Measurements from ENCODE around the gene DPP6. TPM values are rescaled to one million over a fixed set of nuclear protein-coding genes. Genes with fewer than 3 reads are reported as not detected.
"Not testable (repeated sequence)": the region's sequence is repeated elsewhere in the genome, so short reads cannot be mapped to it uniquely, and the experiment has no call there.

Gene DPP6
- total RNA-seq, 4 donors from 2014 or later, result 0.94 to 1.9 TPM; not detected in 2

GRCh38 chr7:154117411-154118390 is 65.5 kb downstream of the DPP6 start:
- H3K9me3 ChIP-seq; intact Hi-C loops (cut with DNase I; ENCODE audit: low total_unique reads); in situ Hi-C loops (cut with MboI; ENCODE audit: low sequenced_read_pairs in 4 of 4): not testable (repeated sequence)

DNA sequence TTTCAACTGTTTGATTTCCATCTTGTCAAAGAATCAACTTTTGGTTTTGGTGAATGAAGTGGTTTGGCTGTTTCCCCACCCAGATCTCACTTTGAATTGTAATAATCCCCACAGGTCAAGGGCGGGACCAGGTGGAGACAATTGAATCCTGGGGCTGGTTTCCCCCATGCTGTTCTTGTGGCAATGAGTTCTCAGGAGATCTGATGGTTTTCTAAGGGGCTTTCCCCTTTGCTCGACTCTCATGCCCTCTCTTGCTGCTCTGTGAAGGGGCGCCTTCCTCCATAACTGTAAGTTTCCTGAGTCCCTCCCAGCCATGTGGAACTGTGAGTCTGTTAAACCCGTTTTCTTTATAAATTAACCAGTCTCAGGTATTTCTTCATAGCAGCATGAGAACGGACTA is 68.6 kb downstream of the DPP6 start:
- H3K27ac ChIP-seq; H3K4me1 ChIP-seq; ATAC-seq; intact Hi-C loops (cut with DNase I; ENCODE audit: low total_unique reads); H3K9me3 ChIP-seq; in situ Hi-C loops (cut with MboI; ENCODE audit: low sequenced_read_pairs in 4 of 4); H3K36me3 ChIP-seq; H3K4me3 ChIP-seq; DNase-seq; H3K27me3 ChIP-seq: not testable (repeated sequence)

More at GRCh38 chr7:154117411-154118390, 65.5 kb downstream of the DPP6 start:
- not testable (repeated sequence) for H3K4me3 ChIP-seq, H3K27me3 ChIP-seq, ATAC-seq, H3K27ac ChIP-seq, DNase-seq, H3K36me3 ChIP-seq, H3K4me1 ChIP-seq

- ATAC-seq; H3K4me1 ChIP-seq; H3K27me3 ChIP-seq; DNase-seq; H3K27ac ChIP-seq; in situ Hi-C loops (cut with MboI; ENCODE audit: low sequenced_read_pairs in 4 of 4); H3K4me3 ChIP-seq; intact Hi-C loops (cut with DNase I; ENCODE audit: low total_unique reads); H3K36me3 ChIP-seq; H3K9me3 ChIP-seq: not testable (repeated sequence)
Observed at GRCh38 chr7:154122720-154123119, 70.5 kb downstream of the DPP6 start.

DNA sequence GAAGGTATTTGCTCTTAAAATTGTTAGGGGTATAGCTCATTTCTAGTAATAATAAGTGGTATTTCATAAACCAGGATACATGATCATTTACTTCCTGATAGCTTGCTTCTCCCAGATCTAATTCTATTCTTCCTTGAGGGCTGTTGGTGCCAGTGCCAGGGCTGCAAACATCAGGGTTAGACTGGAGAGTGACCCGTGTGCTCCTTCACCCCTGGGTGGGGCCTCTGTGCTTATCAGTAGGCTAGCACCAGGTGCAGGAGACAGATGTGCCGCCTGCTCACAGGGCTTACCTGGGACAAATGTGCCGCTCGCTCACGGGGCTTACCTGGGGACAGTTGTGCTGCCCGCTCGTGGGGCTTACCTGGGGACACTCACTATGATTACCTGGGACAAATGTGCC is 71.2 kb downstream of the DPP6 start:
- H3K36me3 ChIP-seq; ATAC-seq; H3K4me1 ChIP-seq; H3K4me3 ChIP-seq; in situ Hi-C loops (cut with MboI; ENCODE audit: low sequenced_read_pairs in 4 of 4); H3K9me3 ChIP-seq; intact Hi-C loops (cut with DNase I; ENCODE audit: low total_unique reads); H3K27ac ChIP-seq; DNase-seq; H3K27me3 ChIP-seq: not testable (repeated sequence)

DNA sequence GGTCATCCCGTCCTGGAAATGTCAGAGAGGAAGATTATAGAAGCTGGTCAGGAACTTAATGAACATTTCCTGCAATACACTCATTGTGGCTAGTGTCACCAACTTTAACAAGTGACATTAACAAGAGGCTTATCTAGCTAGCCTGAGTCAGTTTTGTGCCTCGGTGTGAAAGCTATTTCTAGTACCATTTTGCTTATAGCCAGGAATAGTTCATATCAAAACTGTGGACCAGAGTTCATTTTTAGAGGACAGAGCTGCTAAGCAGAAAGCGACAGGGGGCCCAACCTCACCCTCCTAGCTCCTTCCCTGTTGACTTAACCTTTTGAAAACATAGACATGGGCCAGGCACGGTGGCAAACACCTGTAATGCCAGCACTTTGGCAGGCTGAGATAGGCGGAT is 76.9 kb downstream of the DPP6 start:
- H3K27me3 ChIP-seq; H3K36me3 ChIP-seq; H3K9me3 ChIP-seq; DNase-seq; intact Hi-C loops (cut with DNase I; ENCODE audit: low total_unique reads); H3K4me3 ChIP-seq; H3K4me1 ChIP-seq; in situ Hi-C loops (cut with MboI; ENCODE audit: low sequenced_read_pairs in 4 of 4); H3K27ac ChIP-seq; ATAC-seq: not testable (repeated sequence)

- DNase-seq; H3K4me3 ChIP-seq; in situ Hi-C loops (cut with MboI; ENCODE audit: low sequenced_read_pairs in 4 of 4); intact Hi-C loops (cut with DNase I; ENCODE audit: low total_unique reads); H3K27me3 ChIP-seq; H3K27ac ChIP-seq; ATAC-seq; H3K4me1 ChIP-seq; H3K36me3 ChIP-seq; H3K9me3 ChIP-seq: not testable (repeated sequence)
Observed at GRCh38 chr7:154132617-154133016, 80.4 kb downstream of the DPP6 start.

GRCh38 chr7:154133703-154134277 is 81.6 kb downstream of the DPP6 start:
- H3K27ac ChIP-seq; DNase-seq; H3K4me3 ChIP-seq; H3K9me3 ChIP-seq; H3K36me3 ChIP-seq; ATAC-seq; in situ Hi-C loops (cut with MboI; ENCODE audit: low sequenced_read_pairs in 4 of 4); H3K4me1 ChIP-seq; H3K27me3 ChIP-seq; intact Hi-C loops (cut with DNase I; ENCODE audit: low total_unique reads): not testable (repeated sequence)

- H3K4me3 ChIP-seq; H3K36me3 ChIP-seq; H3K27ac ChIP-seq; DNase-seq; H3K27me3 ChIP-seq; H3K9me3 ChIP-seq; intact Hi-C loops (cut with DNase I; ENCODE audit: low total_unique reads); H3K4me1 ChIP-seq; ATAC-seq; in situ Hi-C loops (cut with MboI; ENCODE audit: low sequenced_read_pairs in 4 of 4): not testable (repeated sequence)
Observed at GRCh38 chr7:154134698-154135097, 82.5 kb downstream of the DPP6 start.

- in situ Hi-C loops (cut with MboI; ENCODE audit: low sequenced_read_pairs in 4 of 4), result not testable (repeated sequence)
Observed at GRCh38 chr7:154135646-154136045, 83.4 kb downstream of the DPP6 start.

GRCh38 chr7:154145922-154146706 is 93.9 kb downstream of the DPP6 start:
- H3K27ac ChIP-seq; H3K4me1 ChIP-seq; DNase-seq; H3K4me3 ChIP-seq; H3K36me3 ChIP-seq; H3K27me3 ChIP-seq; ATAC-seq; H3K9me3 ChIP-seq; in situ Hi-C loops (cut with MboI; ENCODE audit: low sequenced_read_pairs in 4 of 4); intact Hi-C loops (cut with DNase I; ENCODE audit: low total_unique reads): not testable (repeated sequence)

More at GRCh38 chr7:154135646-154136045, 83.4 kb downstream of the DPP6 start:
- DNase-seq; H3K4me3 ChIP-seq; H3K36me3 ChIP-seq; ATAC-seq; H3K4me1 ChIP-seq; H3K27ac ChIP-seq; H3K9me3 ChIP-seq; H3K27me3 ChIP-seq; intact Hi-C loops (cut with DNase I; ENCODE audit: low total_unique reads): not testable (repeated sequence)

DNA sequence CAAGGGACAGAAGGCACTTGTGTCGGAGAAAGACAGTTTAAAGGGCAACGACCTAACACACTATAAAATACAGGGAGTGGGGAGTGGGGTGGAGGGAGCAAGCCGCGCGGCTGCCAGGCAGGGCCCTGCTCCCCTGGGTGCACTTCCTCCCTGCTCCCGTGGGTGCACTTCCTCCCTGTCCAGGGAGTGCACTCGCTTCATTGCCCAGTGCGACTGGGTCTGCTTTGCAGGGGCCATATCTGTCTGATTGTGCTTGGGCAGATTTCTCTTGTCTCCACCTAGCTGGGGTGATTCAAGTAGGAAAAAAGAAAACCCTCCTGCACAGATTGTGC is 94.5 kb downstream of the DPP6 start:
- in situ Hi-C loops (cut with MboI; ENCODE audit: low sequenced_read_pairs in 4 of 4); ATAC-seq: not testable (repeated sequence)

More for the DNA sequence above, 94.5 kb downstream of the DPP6 start:
- intact Hi-C loops (cut with DNase I; ENCODE audit: low total_unique reads); H3K36me3 ChIP-seq; H3K9me3 ChIP-seq; H3K27ac ChIP-seq; H3K27me3 ChIP-seq; DNase-seq; H3K4me3 ChIP-seq; H3K4me1 ChIP-seq: not testable (repeated sequence)
